Measurements from ENCODE around the gene SHB.

GRCh38 chr9:38022203-38022895 is 46.7 kb downstream of the SHB start:
- TF ChIP-seq CTCF (conservative IDR thresholded peaks at IDR 0.05) (no peak), EZH2 (IDR thresholded peaks at IDR 0.05; ENCODE audit: low read depth) (no peak)
